Endothelial cell of umbilical vein (primary cell): ENCODE results near the gene OR2W3. TPM values are rescaled to one million over a fixed set of nuclear protein-coding genes. Genes with fewer than 3 reads are reported as not detected.

Experiments used
- Bru-seq: library from RNA; stranded (reverse); fragments of 400-500 nt; gene quantifications from one replicate; lab custom pipeline; 2021; lab: Mats Ljungman, UMichigan
- BruChase-seq, 2 experiments: library from RNA; stranded (reverse); fragments of 400-500 nt; gene quantifications; one replicate each; lab custom pipeline; 2021; lab: Mats Ljungman, UMichigan
- BruUV-seq: library from RNA; stranded (reverse); fragments of 400-500 nt; replicated peaks from 2 replicates; lab custom pipeline; 2021; lab: Mats Ljungman, UMichigan
- CTCF ChIA-PET: fragments of 300-600, 350-600 bp; sonication (Branson Sonifier 250); formaldehyde crosslinking; loops from one replicate; lab custom pipeline; 2021; ENCODE audit warnings: antibody characterized with exemption, inconsistent platforms; lab: Charles Lee
- POLR2A ChIA-PET: fragments of 300-600, 350-600 bp; sonication (Branson Sonifier 250); formaldehyde crosslinking; loops from one replicate; lab custom pipeline; 2021; ENCODE audit warnings: antibody characterized with exemption, inconsistent platforms; lab: Charles Lee
- DNase-seq: peaks from one replicate; pipeline ENCODE4 v3.0.0-alpha.2; 2011; ENCODE audit warnings: low read depth, low spot score
- FAIRE-seq: peaks from 2 replicates; lab custom pipeline; 2011; peaks lifted over from hg19 to GRCh38; lab: Jason Lieb, UNC
- H2AFZ ChIP-seq: 2 replicates; pipeline ENCODE4 v1.6.0; 2012; ENCODE audit warnings: low read depth, low read length, control low read depth, inconsistent platforms
- H3K27ac ChIP-seq: 2 replicates; pipeline ENCODE4 v1.5.1; 2011; ENCODE audit warnings: low read depth, mild to moderate bottlenecking, control low read depth, low read length, moderate library complexity; ENCODE audit not compliant: insufficient read depth
- H3K27me3 ChIP-seq, 2 experiments: 2 replicates each; pipeline versions ENCODE4 v1.6.0 to v1.6.1; 2011; ENCODE audit warnings: low read length in 2 of 2, mixed read lengths in 1 of 2; ENCODE audit not compliant: control insufficient read depth in 2 of 2, insufficient read depth in 2 of 2
- H3K36me3 ChIP-seq, 2 experiments: 2 replicates in 1 of 2; 3 replicates in 1 of 2; pipeline ENCODE4 v1.5.1; 2011; ENCODE audit warnings: low read length in 2 of 2, mild to moderate bottlenecking in 1 of 2, moderate library complexity in 1 of 2; ENCODE audit not compliant: control insufficient read depth in 2 of 2, insufficient read depth in 2 of 2; ENCODE audit errors: extremely low read depth in 1 of 2
- H3K4me1 ChIP-seq: 3 replicates; pipeline ENCODE4 v1.5.1; 2011; ENCODE audit warnings: mild to moderate bottlenecking, low read length; ENCODE audit not compliant: control insufficient read depth, insufficient read depth; ENCODE audit errors: extremely low read depth
- H3K4me2 ChIP-seq: 2 replicates; pipeline ENCODE4 v1.6.1; 2011; ENCODE audit warnings: low read length, control low read depth, mixed read lengths; ENCODE audit not compliant: insufficient read depth
- H3K4me3 ChIP-seq, 3 experiments: fragments of 200-600 bp in 1 of 3; sonication (generic), shearing (Covaris generic) in 1 of 3; replicated peaks in 1 of 3; 2 replicates each; pipeline ENCODE4 v1.5.1; 2011 to 2016; ENCODE audit warnings: control low read depth in 3 of 3, low read length in 3 of 3, mild to moderate bottlenecking in 2 of 3, inconsistent platforms in 1 of 3, low read depth in 1 of 3, moderate library complexity in 1 of 3; ENCODE audit not compliant: insufficient read depth in 1 of 3
- H3K79me2 ChIP-seq: 2 replicates; pipeline ENCODE4 v1.6.0; 2012; ENCODE audit warnings: low read length, inconsistent platforms; ENCODE audit not compliant: control insufficient read depth, insufficient read depth
- H3K9ac ChIP-seq: replicated peaks from 2 replicates; pipeline ENCODE3; 2011; ENCODE audit warnings: low read length, control low read depth; ENCODE audit not compliant: insufficient read depth; ENCODE audit errors: extremely low read depth
- H3K9me1 ChIP-seq: replicated peaks from 3 replicates; pipeline ENCODE4 v1.6.0; 2011; ENCODE audit warnings: mild to moderate bottlenecking, low read length; ENCODE audit not compliant: control insufficient read depth, insufficient read depth; ENCODE audit errors: extremely low read depth
- H3K9me3 ChIP-seq: replicated peaks from 2 replicates; pipeline ENCODE4 v1.5.1; 2012; ENCODE audit warnings: low read length, inconsistent platforms; ENCODE audit not compliant: control insufficient read depth, insufficient read depth
- H4K20me1 ChIP-seq: replicated peaks from 2 replicates; pipeline ENCODE3; 2011; ENCODE audit warnings: mild to moderate bottlenecking, low read length; ENCODE audit not compliant: control insufficient read depth, insufficient read depth; ENCODE audit errors: extremely low read depth
- CTCF ChIP-seq, 2 donors: IDR thresholded peaks; 1 replicate in 1 of 2; 2 replicates in 1 of 2; pipeline ENCODE4 v1.5.1; 2011; ENCODE audit warnings: low read length in 2 of 2, mild to moderate bottlenecking in 2 of 2, moderate library complexity in 2 of 2, control low read depth in 1 of 2, inconsistent platforms in 1 of 2, low read depth in 1 of 2; ENCODE audit not compliant: insufficient read depth in 1 of 2; ENCODE audit errors: extremely low read depth in 1 of 2
- EZH2 ChIP-seq: IDR thresholded peaks from 2 replicates; pipeline ENCODE4 v1.6.1; 2012; ENCODE audit warnings: borderline replicate concordance, low read depth, mild to moderate bottlenecking, moderate library complexity, low read length, inconsistent platforms; ENCODE audit not compliant: severe bottlenecking
- FOS ChIP-seq: IDR thresholded peaks from 2 replicates; pipeline ENCODE4 v1.6.1; 2011; ENCODE audit warnings: mild to moderate bottlenecking, low read length, moderate library complexity, borderline replicate concordance; ENCODE audit not compliant: insufficient read depth
- GATA2 ChIP-seq: IDR thresholded peaks from 2 replicates; pipeline ENCODE4 v1.7.0; 2011; ENCODE audit warnings: low read depth, mild to moderate bottlenecking, moderate library complexity, mixed read lengths, low read length; ENCODE audit not compliant: insufficient read length, insufficient read depth
- JUN ChIP-seq: IDR thresholded peaks from 2 replicates; pipeline ENCODE4 v1.6.1; 2011; ENCODE audit warnings: borderline replicate concordance, low read depth; ENCODE audit not compliant: insufficient read length, insufficient read depth
- MAX ChIP-seq: IDR thresholded peaks from 2 replicates; pipeline ENCODE4 v1.6.1; 2011; ENCODE audit not compliant: insufficient read depth, insufficient read length
- MYC ChIP-seq: IDR thresholded peaks from one replicate; pipeline ENCODE4 v1.6.1; 2011; ENCODE audit warnings: mild to moderate bottlenecking, low read depth, low read length
- POLR2A ChIP-seq: IDR thresholded peaks from 2 replicates; pipeline ENCODE4 v1.6.1; 2012; ENCODE audit warnings: low read depth, mild to moderate bottlenecking, control low read depth, low read length
- POLR2AphosphoS5 ChIP-seq: IDR thresholded peaks from 2 replicates; pipeline ENCODE4 v1.6.1; 2012; ENCODE audit warnings: low read depth, mild to moderate bottlenecking, control low read depth, low read length, moderate library complexity; ENCODE audit not compliant: insufficient read depth
- dilution Hi-C: fragments of 300-500 bp; cut with MboI; formaldehyde crosslinking; loops from one replicate; pipeline ENCODE4 v1.15.0; 2019; ENCODE audit warnings: low sequenced_read_pairs; ENCODE audit not compliant: extremely low pct_ligation_motif_present
- intact Hi-C: fragments of 100-400 bp; cut with micrococcal nuclease; formaldehyde crosslinking; loops from one replicate; pipeline ENCODE4 v1.10.0; 2022
- long read RNA-seq: library from polyadenylated mRNA; stranded (forward); transcript quantifications from one replicate; pipeline ENCODE4 v2.0.0, GENCODE V29; 2021
- polyA minus RNA-seq, 3 experiments: library from RNA; depleted of rRNA, polyadenylated mRNA; stranded (reverse); fragments of >200 nt; gene quantifications; 1 replicate in 1 of 3; 2 replicates in 2 of 3; pipeline ENCODE4 v1.2.3, GENCODE V29; 2011
- polyA plus RNA-seq, 4 experiments: library from polyadenylated mRNA; depleted of rRNA in 3 of 4; stranded (reverse) in 3 of 4; unstranded in 1 of 4; fragments of >200 nt; gene quantifications; 2 replicates each; pipeline versions ENCODE4 v1.2.1 to v1.2.3, GENCODE V29; 2011 to 2012; ENCODE audit warnings: missing spikeins in 1 of 4
- total RNA-seq: library from RNA; stranded (reverse); gene quantifications from 2 replicates; pipeline ENCODE4 v1.2.3, GENCODE V29; 2021

OR2W3 gene
- total RNA-seq = not detected in 2 replicates
- polyA plus RNA-seq = not detected in 2 replicates
- not detected in 2 replicates for polyA plus RNA-seq (2011; cell fraction: cytosol; rRNA removed)
- polyA plus RNA-seq (2011; cell fraction: nucleus; rRNA removed) = not detected in 2 replicates
- not detected in 2 replicates for polyA plus RNA-seq (2012)
- polyA minus RNA-seq = not detected in 2 replicates
- not detected for polyA minus RNA-seq (2011; cell fraction: cytosol; rRNA and poly(A)+ RNA removed)
- polyA minus RNA-seq (2011; cell fraction: nucleus; rRNA and poly(A)+ RNA removed) = not detected in 2 replicates
- Bru-seq, nascent RNA = not detected
- not detected for BruChase-seq, experiment 1, labeled RNA remaining after a 6-hour chase
- not detected for BruChase-seq, experiment 2, labeled RNA remaining after a 2-hour chase
- long read RNA-seq = 0 reads

GRCh38 chr1:247895163-247895637, at the start of gene OR2W3:
Gene OR2W3, plus strand, starts transcription at chr1:247895587. Its CDS starts 0 bp downstream, at chr1:247895587.
- CTCF ChIA-PET = no interaction called here
- no peaks in the 10 kb centered on the region for H3K9me1 ChIP-seq

More at GRCh38 chr1:247895163-247895637, at the start of gene OR2W3:
- FAIRE-seq = no peak
- Histone ChIP-seq H3K27me3 (no peaks in the 10 kb centered on the region), H3K4me1 (no peaks in the 10 kb centered on the region), H3K36me3 (no peaks in the 10 kb centered on the region), H3K4me3 (no peak within 1 kb of the TSS), H3K4me2 (no peak within 1 kb of the TSS), H2AFZ (no peak within 1 kb of the TSS), H3K9me3 (peaks cover 2% of the 10 kb centered on the region), H3K9ac (no peak within 1 kb of the TSS), H4K20me1 (no peaks in the 10 kb centered on the region), H3K79me2 (no peaks in the 10 kb centered on the region), H3K27ac (no peak within 1 kb of the TSS)
- no TSS peak for BruUV-seq
- DNase-seq = no peak
- no peak for TF ChIP-seq POLR2AphosphoS5
- TF ChIP-seq CTCF (IDR thresholded peaks at IDR 0.05; ENCODE audit: extremely low read depth in 1 of 2, insufficient read depth in 1 of 2, low read depth in 1 of 2, low read length in 2 of 2) = no peak
- TF ChIP-seq MYC = no peak
- TF ChIP-seq EZH2 = no peak
- TF ChIP-seq GATA2 = no peak
- TF ChIP-seq FOS = no peak
- no peak for TF ChIP-seq MAX
- no peak for TF ChIP-seq JUN
- no peak for TF ChIP-seq POLR2A
- POLR2A ChIA-PET = no interaction called here
- dilution Hi-C loops (no loop called here), intact Hi-C loops (no loop called here)
